HG02981 (cell line): ENCODE results near the gene PSD4.

Experiments
- ATAC-seq: cut with Tn5 transposase; IDR thresholded peaks from one replicate; pipeline ENCODE4 v1.9.1; 2021; ENCODE audit warnings: mild to moderate bottlenecking, moderate library complexity; ENCODE audit not compliant: unreplicated experiment

The PSD4 gene

GRCh38 chr2:113203217-113203530, 29.4 kb downstream of the PSD4 start:
- ATAC-seq = no peak

GRCh38 chr2:113203901-113204519, 30.2 kb downstream of the PSD4 start:
- ATAC-seq = peak; percentile 77

GRCh38 chr2:113206251-113206650, 32.5 kb downstream of the PSD4 start:
- no peak for ATAC-seq

GRCh38 chr2:113207021-113207420, 33.2 kb downstream of the PSD4 start:
- ATAC-seq = no peak

GRCh38 chr2:113208396-113208795, 34.6 kb downstream of the PSD4 start:
- ATAC-seq = no peak

GRCh38 chr2:113209011-113209645, 35.4 kb downstream of the PSD4 start:
- no peak for ATAC-seq

GRCh38 chr2:113209646-113210171, 35.9 kb downstream of the PSD4 start:
- ATAC-seq = no peak

- ATAC-seq = no peak
These were observed 37.7 kb downstream of the PSD4 start for GRCh38 chr2:113211226-113212105.

GRCh38 chr2:113212245-113213060, 38.7 kb downstream of the PSD4 start:
- no peak for ATAC-seq

GRCh38 chr2:113213061-113213930, 39.5 kb downstream of the PSD4 start:
- no peak for ATAC-seq

GRCh38 chr2:113214141-113214540, 40.4 kb downstream of the PSD4 start:
- ATAC-seq = no peak

GRCh38 chr2:113215056-113215455, 41.3 kb downstream of the PSD4 start:
- no peak for ATAC-seq

- ATAC-seq = no peak
These were observed 42.5 kb downstream of the PSD4 start for GRCh38 chr2:113216321-113216720.

GRCh38 chr2:113216891-113217454, 43.2 kb downstream of the PSD4 start:
- ATAC-seq = no peak

GRCh38 chr2:113217455-113218282, 43.9 kb downstream of the PSD4 start:
- ATAC-seq = no peak

- peak; percentile 44 for ATAC-seq
These were observed 44.7 kb downstream of the PSD4 start for GRCh38 chr2:113218283-113219091.

GRCh38 chr2:113219092-113219441, 45.3 kb downstream of the PSD4 start:
- ATAC-seq = no peak

- no peak for ATAC-seq
These were observed 45.7 kb downstream of the PSD4 start for GRCh38 chr2:113219525-113219888.
